ENCODE results near the gene PEG3. TPM values are rescaled to one million over a fixed set of nuclear protein-coding genes. Genes with fewer than 3 reads are reported as not detected.

The PEG3 gene
- total and polyA plus RNA-seq, 2 donors (not counting 1 experiment from before 2014, with no cell fraction given): 0.01 TPM; not detected in 1

GRCh38 chr19:56829596-56829995, 10.9 kb downstream of the PEG3 start:
- Histone ChIP-seq H2AFZ (ENCODE audit: insufficient read depth, low read depth, low read length, poor library complexity, severe bottlenecking) (no peak overlapping the region), H4K20me1 (ENCODE audit: control insufficient read depth, insufficient read depth, low read length, poor library complexity, severe bottlenecking) (no peaks in the 10 kb centered on the region), H3K4me2 (replicated peaks; ENCODE audit: low read depth, low read length, poor library complexity, severe bottlenecking) (no peak overlapping the region), H3K4me1 (ENCODE audit: control insufficient read depth in 2 of 2, insufficient read depth in 2 of 2, low read length in 2 of 2) (no peaks in the 10 kb centered on the region), H3K4me3 (ENCODE audit: control extremely low read depth in 1 of 5, extremely low read depth in 1 of 5, insufficient read depth in 1 of 5, low read depth in 2 of 5, low read length in 4 of 5) (no peak overlapping the region), H3K27ac (ENCODE audit: low read length in 2 of 2) (no peak overlapping the region), H3K9ac (ENCODE audit: low read length) (no peak overlapping the region), H3K9me3 (ENCODE audit: control extremely low read depth in 1 of 3, control insufficient read depth in 2 of 3, insufficient read depth in 1 of 3, low read length in 2 of 3) (peaks cover 0 to 11% (median 0%) of the 10 kb centered on the region in 3 donors), H3K36me3 (replicated peaks in 1 of 2; ENCODE audit: control extremely low read depth in 1 of 2, control insufficient read depth in 1 of 2, extremely low read depth in 1 of 2, insufficient read depth in 2 of 2, low read length in 1 of 2) (no peaks in the 10 kb centered on the region), H3K27me3 (replicated peaks in 1 of 4; ENCODE audit: control extremely low read depth in 1 of 4, control insufficient read depth in 3 of 4, insufficient read depth in 4 of 4, low read length in 3 of 4) (no peaks in the 10 kb centered on the region), H3K79me2 (ENCODE audit: control insufficient read depth, insufficient read depth, low read length) (no peaks in the 10 kb centered on the region)
- POLR2A ChIA-PET: no interaction called here
- TF ChIP-seq, protein P1, sequence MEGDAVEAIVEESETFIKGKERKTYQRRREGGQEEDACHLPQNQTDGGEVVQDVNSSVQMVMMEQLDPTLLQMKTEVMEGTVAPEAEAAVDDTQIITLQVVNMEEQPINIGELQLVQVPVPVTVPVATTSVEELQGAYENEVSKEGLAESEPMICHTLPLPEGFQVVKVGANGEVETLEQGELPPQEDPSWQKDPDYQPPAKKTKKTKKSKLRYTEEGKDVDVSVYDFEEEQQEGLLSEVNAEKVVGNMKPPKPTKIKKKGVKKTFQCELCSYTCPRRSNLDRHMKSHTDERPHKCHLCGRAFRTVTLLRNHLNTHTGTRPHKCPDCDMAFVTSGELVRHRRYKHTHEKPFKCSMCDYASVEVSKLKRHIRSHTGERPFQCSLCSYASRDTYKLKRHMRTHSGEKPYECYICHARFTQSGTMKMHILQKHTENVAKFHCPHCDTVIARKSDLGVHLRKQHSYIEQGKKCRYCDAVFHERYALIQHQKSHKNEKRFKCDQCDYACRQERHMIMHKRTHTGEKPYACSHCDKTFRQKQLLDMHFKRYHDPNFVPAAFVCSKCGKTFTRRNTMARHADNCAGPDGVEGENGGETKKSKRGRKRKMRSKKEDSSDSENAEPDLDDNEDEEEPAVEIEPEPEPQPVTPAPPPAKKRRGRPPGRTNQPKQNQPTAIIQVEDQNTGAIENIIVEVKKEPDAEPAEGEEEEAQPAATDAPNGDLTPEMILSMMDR (IDR thresholded peaks at IDR 0.05): no peak
- no peak for TF ChIP-seq EZH2 (IDR thresholded peaks at IDR 0.05; ENCODE audit: borderline replicate concordance, insufficient read depth, low read depth, low read length, poor library complexity, severe bottlenecking)
- H3K9me3 Mint-ChIP-seq (ENCODE audit: insufficient read depth): peaks cover 11% of the 10 kb centered on the region
- intact Hi-C loops (cut with micrococcal nuclease): no loop called here
- CTCF ChIA-PET: no interaction called here
- DNase-seq (no peak), ATAC-seq (ENCODE audit: low read depth) (no peak)
- H3K27me3 Mint-ChIP-seq: no peaks in the 10 kb centered on the region
- H3K27ac Mint-ChIP-seq: no peak overlapping the region
- no peaks in the 10 kb centered on the region for H3K4me1 Mint-ChIP-seq
- no peak overlapping the region for H3K4me3 Mint-ChIP-seq
- 69% methylated on average over 5 of the region's 6 CpGs for whole genome bisulfite sequencing (ENCODE audit: insufficient coverage)

GRCh38 chr19:56827708-56828107, 12.8 kb downstream of the PEG3 start:
- TF ChIP-seq, protein P1 (IDR thresholded peaks at IDR 0.05): no peak
- TF ChIP-seq EZH2 (IDR thresholded peaks at IDR 0.05; ENCODE audit: borderline replicate concordance, insufficient read depth, low read depth, low read length, poor library complexity, severe bottlenecking): no peak
- no peaks in the 10 kb centered on the region for H3K79me2 ChIP-seq (ENCODE audit: control insufficient read depth, insufficient read depth, low read length)
- H3K9me3 Mint-ChIP-seq (ENCODE audit: insufficient read depth): peaks cover 13% of the 10 kb centered on the region
- H3K27me3 Mint-ChIP-seq: no peaks in the 10 kb centered on the region
- no peak overlapping the region for H3K4me3 ChIP-seq (ENCODE audit: control extremely low read depth in 1 of 5, extremely low read depth in 1 of 5, insufficient read depth in 1 of 5, low read depth in 2 of 5, low read length in 4 of 5)
- H3K4me1 Mint-ChIP-seq: no peaks in the 10 kb centered on the region
- peaks cover 0 to 25% (median 4%) of the 10 kb centered on the region in 3 donors for H3K9me3 ChIP-seq (ENCODE audit: control extremely low read depth in 1 of 3, control insufficient read depth in 2 of 3, insufficient read depth in 1 of 3, low read length in 2 of 3)
- H3K36me3 ChIP-seq (replicated peaks in 1 of 2; ENCODE audit: control extremely low read depth in 1 of 2, control insufficient read depth in 1 of 2, extremely low read depth in 1 of 2, insufficient read depth in 2 of 2, low read length in 1 of 2): no peaks in the 10 kb centered on the region
- no peak overlapping the region for H3K4me3 Mint-ChIP-seq
- WGBS (ENCODE audit: insufficient coverage): no CpG with 5 or more reads among the region's 2 CpGs
- ATAC-seq (ENCODE audit: low read depth) (no peak), DNase-seq (no peak)
- intact Hi-C loops (cut with micrococcal nuclease): no loop called here
- no peak overlapping the region for H3K4me2 ChIP-seq (replicated peaks; ENCODE audit: low read depth, low read length, poor library complexity, severe bottlenecking)
- H3K27me3 ChIP-seq (replicated peaks in 1 of 4; ENCODE audit: control extremely low read depth in 1 of 4, control insufficient read depth in 3 of 4, insufficient read depth in 4 of 4, low read length in 3 of 4): no peaks in the 10 kb centered on the region
- no peak overlapping the region for H2AFZ ChIP-seq (ENCODE audit: insufficient read depth, low read depth, low read length, poor library complexity, severe bottlenecking)
- ChIA-PET POLR2A (no interaction called here), CTCF (no interaction called here)
- no peaks in the 10 kb centered on the region for H3K4me1 ChIP-seq (ENCODE audit: control insufficient read depth in 2 of 2, insufficient read depth in 2 of 2, low read length in 2 of 2)
- no peak overlapping the region for H3K27ac Mint-ChIP-seq
- H3K27ac ChIP-seq (ENCODE audit: low read length in 2 of 2): no peak overlapping the region
- H4K20me1 ChIP-seq (ENCODE audit: control insufficient read depth, insufficient read depth, low read length, poor library complexity, severe bottlenecking): no peaks in the 10 kb centered on the region
- no peak overlapping the region for H3K9ac ChIP-seq (ENCODE audit: low read length)

Data from B cell (primary cell).